IMR-90 (cell line): ENCODE results near the gene OR4D5. TPM values are rescaled to one million over a fixed set of nuclear protein-coding genes. Genes with fewer than 3 reads are reported as not detected.

Source experiments
- ATAC-seq: fragments of 200-7000 bp; cut with Tn5 transposase; 2 replicates; pipeline ENCODE4 v1.9.1; 2020; ENCODE audit warnings: low read depth, mild to moderate bottlenecking, moderate library complexity
- BruUV-seq: library from RNA; stranded (reverse); fragments of 400-500 nt; replicated peaks from 2 replicates; lab custom pipeline; 2021; lab: Mats Ljungman, UMichigan
- CTCF ChIA-PET: fragments of 300-600 bp; formaldehyde crosslinking; extraction: SDS; loops from one replicate; lab custom pipeline; 2021; ENCODE audit warnings: antibody characterized with exemption; lab: Yijun Ruan, JAX
- POLR2A ChIA-PET: fragments of 300-600 bp; sonication (Branson Sonifier 250); formaldehyde crosslinking; loops from one replicate; lab custom pipeline; 2022; ENCODE audit warnings: antibody characterized with exemption; ENCODE audit not compliant: unreplicated experiment; lab: Charles Lee
- DNase-seq: peaks from one replicate; pipeline ENCODE4 v3.0.0; 2013
- H2AFZ ChIP-seq: replicated peaks from 2 replicates; pipeline ENCODE3; 2013; ENCODE audit warnings: low read length, mild to moderate bottlenecking; ENCODE audit not compliant: poor library complexity
- H2AK5ac ChIP-seq: 2 replicates; pipeline ENCODE4 v1.6.1; 2013; ENCODE audit warnings: low read depth, low read length, inconsistent platforms
- H2AK9ac ChIP-seq: replicated peaks from 2 replicates; pipeline ENCODE3; 2013; ENCODE audit warnings: mild to moderate bottlenecking, low read depth, low read length, moderate library complexity; ENCODE audit not compliant: poor library complexity
- H2BK120ac ChIP-seq: 2 replicates; pipeline ENCODE4 v1.6.1; 2013; ENCODE audit warnings: low read depth, low read length, inconsistent platforms
- H2BK15ac ChIP-seq: 3 replicates; pipeline ENCODE4 v1.6.1; 2013; ENCODE audit warnings: low read depth, low read length, inconsistent platforms
- H2BK20ac ChIP-seq: 2 replicates; pipeline ENCODE4 v1.6.1; 2013; ENCODE audit warnings: low read depth, mild to moderate bottlenecking, inconsistent platforms, low read length, moderate library complexity
- H2BK5ac ChIP-seq: 2 replicates; pipeline ENCODE4 v1.6.1; 2013; ENCODE audit warnings: mild to moderate bottlenecking, low read depth, low read length, inconsistent platforms; ENCODE audit not compliant: poor library complexity, severe bottlenecking
- H3K14ac ChIP-seq: replicated peaks from 2 replicates; pipeline ENCODE4 v1.6.1; 2013; ENCODE audit warnings: low read depth, low read length, inconsistent platforms
- H3K18ac ChIP-seq: 2 replicates; pipeline ENCODE4 v1.6.1; 2013; ENCODE audit warnings: low read depth, low read length, control low read depth
- H3K23ac ChIP-seq: 2 replicates; pipeline ENCODE4 v1.6.1; 2013; ENCODE audit warnings: low read depth, low read length, inconsistent platforms
- H3K27ac ChIP-seq: 2 replicates; pipeline ENCODE4 v1.5.1; 2013; ENCODE audit warnings: mild to moderate bottlenecking, control low read depth, low read length; ENCODE audit not compliant: insufficient read depth
- H3K27me3 ChIP-seq: 2 replicates; pipeline ENCODE4 v1.6.1; 2013; ENCODE audit warnings: low read length; ENCODE audit not compliant: control insufficient read depth, insufficient read depth
- H3K36me3 ChIP-seq: 2 replicates; pipeline ENCODE4 v1.6.1; 2013; ENCODE audit warnings: low read length, mixed read lengths; ENCODE audit not compliant: control insufficient read depth, insufficient read depth
- H3K4ac ChIP-seq: 2 replicates; pipeline ENCODE4 v1.6.1; 2013; ENCODE audit warnings: low read depth, low read length, inconsistent platforms
- H3K4me1 ChIP-seq: 2 replicates; pipeline ENCODE4 v1.6.1; 2013; ENCODE audit warnings: low read length, mixed read lengths; ENCODE audit not compliant: control insufficient read depth, insufficient read depth
- H3K4me2 ChIP-seq: 2 replicates; pipeline ENCODE4 v1.6.1; 2013; ENCODE audit warnings: low read depth, mild to moderate bottlenecking, control low read depth, low read length, moderate library complexity
- H3K4me3 ChIP-seq: 2 replicates; pipeline ENCODE4 v1.5.1; 2013; ENCODE audit warnings: low read depth, mild to moderate bottlenecking, control low read depth, low read length, moderate library complexity; ENCODE audit not compliant: insufficient read depth
- H3K56ac ChIP-seq: 2 replicates; pipeline ENCODE4 v1.6.1; 2013; ENCODE audit warnings: low read length, inconsistent platforms; ENCODE audit not compliant: insufficient read depth; ENCODE audit errors: extremely low read depth
- H3K79me1 ChIP-seq, 2 experiments: 2 replicates each; pipeline ENCODE4 v1.6.1; 2013; ENCODE audit warnings: low read length in 2 of 2, inconsistent platforms in 1 of 2, low read depth in 1 of 2
- H3K9ac ChIP-seq: 2 replicates; pipeline ENCODE4 v1.6.1; 2013; ENCODE audit warnings: low read depth, low read length, control low read depth
- H3K9me1 ChIP-seq: 2 replicates; pipeline ENCODE4 v1.6.1; 2013; ENCODE audit warnings: low read length, inconsistent platforms; ENCODE audit not compliant: insufficient read depth
- H3K9me3 ChIP-seq: 2 replicates; pipeline ENCODE4 v1.6.1; 2013; ENCODE audit warnings: low read length; ENCODE audit not compliant: control insufficient read depth, insufficient read depth
- H4K20me1 ChIP-seq: 2 replicates; pipeline ENCODE4 v1.6.1; 2013; ENCODE audit warnings: low read length, inconsistent platforms; ENCODE audit not compliant: insufficient read depth
- H4K5ac ChIP-seq: 2 replicates; pipeline ENCODE4 v1.6.1; 2013; ENCODE audit warnings: mild to moderate bottlenecking, low read depth, low read length, control low read depth
- H4K8ac ChIP-seq, 2 experiments: 2 replicates each; pipeline ENCODE4 v1.6.1; 2013; ENCODE audit warnings: low read depth in 2 of 2, low read length in 2 of 2, control low read depth in 1 of 2, inconsistent platforms in 1 of 2
- H4K91ac ChIP-seq: 2 replicates; pipeline ENCODE4 v1.6.1; 2013; ENCODE audit warnings: low read depth, low read length, inconsistent platforms; ENCODE audit not compliant: insufficient read depth
- BHLHE40 ChIP-seq: fragments of 150-350 bp; IDR thresholded peaks from 2 replicates; pipeline ENCODE4 v1.6.1; 2016; ENCODE audit warnings: mild to moderate bottlenecking, low read depth, low read length
- CEBPB ChIP-seq: IDR thresholded peaks from 2 replicates; pipeline ENCODE4 v1.6.1; 2012; ENCODE audit warnings: low read depth, low read length, improper control_type of control experiment
- CHD1 ChIP-seq: IDR thresholded peaks from 2 replicates; pipeline ENCODE4 v1.6.1; 2012; ENCODE audit warnings: low read depth, low read length, improper control_type of control experiment
- FOS ChIP-seq: fragments of 150-350 bp; IDR thresholded peaks from 2 replicates; pipeline ENCODE4 v1.6.1; 2016; ENCODE audit warnings: low read depth, low read length
- MAFK ChIP-seq: IDR thresholded peaks from 2 replicates; pipeline ENCODE4 v1.6.1; 2012; ENCODE audit warnings: low read depth, low read length, improper control_type of control experiment
- MAZ ChIP-seq: IDR thresholded peaks from 2 replicates; pipeline ENCODE4 v1.6.1; 2012; ENCODE audit warnings: low read depth, mild to moderate bottlenecking, low read length, improper control_type of control experiment, moderate library complexity, borderline replicate concordance
- MXI1 ChIP-seq: IDR thresholded peaks from 2 replicates; pipeline ENCODE4 v1.6.1; 2012; ENCODE audit warnings: low read depth, mild to moderate bottlenecking, low read length, moderate library complexity, borderline replicate concordance
- NFE2L2 ChIP-seq: fragments of 150-350 bp; IDR thresholded peaks from 2 replicates; pipeline ENCODE4 v1.6.1; 2016; ENCODE audit warnings: low read depth, mild to moderate bottlenecking, low read length
- POLR2A ChIP-seq: IDR thresholded peaks from 2 replicates; pipeline ENCODE4 v1.6.1; 2012; ENCODE audit warnings: mild to moderate bottlenecking, low read depth, low read length
- RAD21 ChIP-seq: IDR thresholded peaks from 2 replicates; pipeline ENCODE4 v1.6.1; 2012; ENCODE audit warnings: low read length, improper control_type of control experiment
- RCOR1 ChIP-seq: IDR thresholded peaks from 2 replicates; pipeline ENCODE4 v1.6.1; 2012; ENCODE audit warnings: mild to moderate bottlenecking, low read length, improper control_type of control experiment; ENCODE audit not compliant: insufficient replicate concordance
- RFX5 ChIP-seq: IDR thresholded peaks from 2 replicates; pipeline ENCODE4 v1.8.0; 2012; ENCODE audit warnings: low read depth, mild to moderate bottlenecking, low read length, moderate library complexity
- SMC3 ChIP-seq: fragments of 150-350 bp; IDR thresholded peaks from 2 replicates; pipeline ENCODE4 v1.6.1; 2016; ENCODE audit warnings: low read depth, mild to moderate bottlenecking, antibody characterized with exemption, low read length, moderate library complexity
- USF2 ChIP-seq: fragments of 150-350 bp; IDR thresholded peaks from 2 replicates; pipeline ENCODE4 v1.6.1; 2017; ENCODE audit warnings: mild to moderate bottlenecking, antibody characterized with exemption, low read length, low read depth
- WGBS, 2 experiments: methylation state at CpG; one replicate each; pipeline versions ENCODE4 v1.1.5 to v1.1.7; 2013; ENCODE audit warnings: missing lambda C conversion rate in 2 of 2; ENCODE audit not compliant: insufficient read length in 1 of 2; ENCODE audit errors: extremely low coverage in 2 of 2; 5-methylcytosine and 5-hydroxymethylcytosine counted together
- dilution Hi-C: fragments of 300-500 bp; cut with HindIII; formaldehyde crosslinking; loops from one replicate; pipeline ENCODE4 v1.14.3; 2018; ENCODE audit warnings: low sequenced_read_pairs; ENCODE audit not compliant: unreplicated experiment
- in situ Hi-C: fragments of 300-500 bp; cut with MboI; formaldehyde crosslinking; loops from 3 replicates; pipeline ENCODE4 v1.14.3; 2019; ENCODE audit warnings: low sequenced_read_pairs, inconsistent platforms, mixed read lengths
- intact Hi-C: fragments of 100-400 bp; cut with micrococcal nuclease; formaldehyde crosslinking; loops from 2 replicates; pipeline ENCODE4 v1.10.0; 2022
- polyA plus RNA-seq, 3 experiments: library from polyadenylated mRNA; depleted of rRNA; stranded (reverse); fragments of >200 nt; gene quantifications; 2 replicates each; pipeline ENCODE4 v1.2.3, GENCODE V29; 2012; ENCODE audit warnings: low replicate concordance in 1 of 3
- total RNA-seq: library from RNA; depleted of rRNA; stranded (reverse); fragments of >200 nt; gene quantifications from 2 replicates; pipeline ENCODE4 v1.2.3, GENCODE V29; 2012
- TF ChIP-seq, protein P1 (sequence below): conservative IDR thresholded peaks from 2 replicates; pipeline ENCODE4 v1.5.1; 2012; ENCODE audit warnings: mild to moderate bottlenecking, low read depth, low read length, improper control_type of control experiment
- TF ChIP-seq, protein P2 (sequence below): fragments of 150-350 bp; IDR thresholded peaks from 2 replicates; pipeline ENCODE4 v1.6.1; 2016; ENCODE audit warnings: low read depth, mild to moderate bottlenecking, low read length, moderate library complexity, borderline replicate concordance

Gene OR4D5
- total and polyA plus RNA-seq, 2 of the 4 experiments (the other 2 are of a cell fraction) = not detected

DNA sequence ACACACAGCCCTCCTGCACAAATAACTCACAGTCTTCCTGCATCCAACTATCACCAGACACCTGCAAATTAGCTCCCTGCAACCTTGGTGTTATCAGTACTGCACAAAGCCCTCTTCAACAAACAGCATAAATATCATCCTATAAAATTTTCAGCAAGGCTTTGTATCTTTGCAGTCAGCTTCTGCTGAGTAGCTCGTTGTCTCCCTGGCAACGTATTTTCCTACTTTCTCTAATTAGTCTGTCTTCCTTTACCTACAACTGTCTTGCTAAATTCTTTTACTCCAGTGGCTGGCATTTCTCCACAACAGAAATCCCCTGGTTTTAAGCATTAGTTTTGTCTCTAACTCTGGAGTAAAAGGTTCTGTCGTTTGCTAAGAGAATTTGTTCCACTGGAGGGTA lies 33.6 kb upstream of the OR4D5 start:
- no peak overlapping the region for H3K18ac ChIP-seq
- no peak for DNase-seq
- no peak overlapping the region for H3K9ac ChIP-seq
- dilution Hi-C loops (no loop called here), intact Hi-C loops (no loop called here), in situ Hi-C loops (no loop called here)
- H3K79me1 ChIP-seq = no peaks in the 10 kb centered on the region
- peaks cover 5% of the 10 kb centered on the region; the same call in 1 of the 2 replicates for H3K9me3 ChIP-seq
- H2AK5ac ChIP-seq = no peak overlapping the region
- no peak overlapping the region for H3K27ac ChIP-seq
- H3K36me3 ChIP-seq = no peaks in the 10 kb centered on the region
- BruUV-seq = no TSS peak
- H3K4ac ChIP-seq = no peak overlapping the region
- no peak overlapping the region for H3K4me2 ChIP-seq
- no peak overlapping the region for H3K14ac ChIP-seq
- H2BK5ac ChIP-seq = no peak overlapping the region
- no peaks in the 10 kb centered on the region for H3K4me1 ChIP-seq
- no peak overlapping the region for H2AFZ ChIP-seq
- no peak overlapping the region for H4K8ac ChIP-seq
- H2AK9ac ChIP-seq = no peak overlapping the region
- no peaks in the 10 kb centered on the region for H4K20me1 ChIP-seq
- ChIA-PET POLR2A (interaction anchor here (0.6 kb wide), 1 partner anchor 638 kb away, joined by 4 read pairs; no protein-coding TSS in a partner anchor), CTCF (no interaction called here)
- no peaks in the 10 kb centered on the region for H3K9me1 ChIP-seq
- no peak overlapping the region for H3K56ac ChIP-seq
- H3K23ac ChIP-seq = no peak overlapping the region
- no CpG with 5 or more reads among the region's 3 CpGs for WGBS, 2 experiments
- no peak overlapping the region for H2BK15ac ChIP-seq
- H3K4me3 ChIP-seq = no peak overlapping the region
- H4K5ac ChIP-seq = no peak overlapping the region
- no peak overlapping the region for H2BK20ac ChIP-seq
- no peaks in the 10 kb centered on the region for H3K27me3 ChIP-seq
- no peak for ATAC-seq
- H4K91ac ChIP-seq = no peak overlapping the region
- H2BK120ac ChIP-seq = no peak overlapping the region
- TF ChIP-seq, protein P1, sequence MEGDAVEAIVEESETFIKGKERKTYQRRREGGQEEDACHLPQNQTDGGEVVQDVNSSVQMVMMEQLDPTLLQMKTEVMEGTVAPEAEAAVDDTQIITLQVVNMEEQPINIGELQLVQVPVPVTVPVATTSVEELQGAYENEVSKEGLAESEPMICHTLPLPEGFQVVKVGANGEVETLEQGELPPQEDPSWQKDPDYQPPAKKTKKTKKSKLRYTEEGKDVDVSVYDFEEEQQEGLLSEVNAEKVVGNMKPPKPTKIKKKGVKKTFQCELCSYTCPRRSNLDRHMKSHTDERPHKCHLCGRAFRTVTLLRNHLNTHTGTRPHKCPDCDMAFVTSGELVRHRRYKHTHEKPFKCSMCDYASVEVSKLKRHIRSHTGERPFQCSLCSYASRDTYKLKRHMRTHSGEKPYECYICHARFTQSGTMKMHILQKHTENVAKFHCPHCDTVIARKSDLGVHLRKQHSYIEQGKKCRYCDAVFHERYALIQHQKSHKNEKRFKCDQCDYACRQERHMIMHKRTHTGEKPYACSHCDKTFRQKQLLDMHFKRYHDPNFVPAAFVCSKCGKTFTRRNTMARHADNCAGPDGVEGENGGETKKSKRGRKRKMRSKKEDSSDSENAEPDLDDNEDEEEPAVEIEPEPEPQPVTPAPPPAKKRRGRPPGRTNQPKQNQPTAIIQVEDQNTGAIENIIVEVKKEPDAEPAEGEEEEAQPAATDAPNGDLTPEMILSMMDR = no peak
- TF ChIP-seq RCOR1 = no peak
- TF ChIP-seq RAD21 = no peak
- no peak for TF ChIP-seq FOS
- TF ChIP-seq MAFK = no peak
- no peak for TF ChIP-seq NFE2L2
- TF ChIP-seq USF2 = no peak
- TF ChIP-seq MAZ = no peak
- TF ChIP-seq CHD1 = no peak
- TF ChIP-seq RFX5 = no peak
- no peak for TF ChIP-seq BHLHE40
- TF ChIP-seq, protein P2, sequence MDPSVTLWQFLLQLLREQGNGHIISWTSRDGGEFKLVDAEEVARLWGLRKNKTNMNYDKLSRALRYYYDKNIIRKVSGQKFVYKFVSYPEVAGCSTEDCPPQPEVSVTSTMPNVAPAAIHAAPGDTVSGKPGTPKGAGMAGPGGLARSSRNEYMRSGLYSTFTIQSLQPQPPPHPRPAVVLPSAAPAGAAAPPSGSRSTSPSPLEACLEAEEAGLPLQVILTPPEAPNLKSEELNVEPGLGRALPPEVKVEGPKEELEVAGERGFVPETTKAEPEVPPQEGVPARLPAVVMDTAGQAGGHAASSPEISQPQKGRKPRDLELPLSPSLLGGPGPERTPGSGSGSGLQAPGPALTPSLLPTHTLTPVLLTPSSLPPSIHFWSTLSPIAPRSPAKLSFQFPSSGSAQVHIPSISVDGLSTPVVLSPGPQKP = no peak
- no peak for TF ChIP-seq CEBPB
- no peak for TF ChIP-seq SMC3
- TF ChIP-seq POLR2A = no peak
- no peak for TF ChIP-seq MXI1
